Naive B cell (primary cell): ENCODE data around the gene VEZT. TPM values are rescaled to one million over a fixed set of nuclear protein-coding genes. Genes with fewer than 3 reads are reported as not detected.

Experiments
- ATAC-seq, 2 donors: fragments of 150-1000 bp; cut with Tn5 transposase; 2 replicates each; pipeline ENCODE4 v1.10.0; 2021; ENCODE audit warnings: low read depth in 2 of 2, mild to moderate bottlenecking in 2 of 2, moderate library complexity in 2 of 2
- DNase-seq: peaks from one replicate; pipeline ENCODE4 v3.0.0; 2022
- H3K27ac Mint-ChIP-seq, 6 donors: one replicate each; pipeline ENCODE4 v1.8.0; 2020 to 2022; ENCODE audit warnings: mild to moderate bottlenecking in 6 of 6, mixed read lengths in 6 of 6, moderate library complexity in 5 of 6, inconsistent platforms in 2 of 6
- H3K27me3 Mint-ChIP-seq, 3 donors: one replicate each; pipeline ENCODE4 v1.8.0; 2021 to 2022; ENCODE audit warnings: mixed read lengths in 3 of 3, mild to moderate bottlenecking in 1 of 3
- H3K36me3 Mint-ChIP-seq, 2 donors: one replicate each; pipeline ENCODE4 v1.8.0; 2020 to 2022; ENCODE audit warnings: mixed read lengths in 2 of 2, inconsistent platforms in 1 of 2, mild to moderate bottlenecking in 1 of 2
- H3K4me1 Mint-ChIP-seq, 3 donors: one replicate each; pipeline ENCODE4 v1.8.0; 2020 to 2022; ENCODE audit warnings: mixed read lengths in 3 of 3, inconsistent platforms in 1 of 3, mild to moderate bottlenecking in 1 of 3, moderate library complexity in 1 of 3
- H3K4me3 Mint-ChIP-seq, 8 donors: one replicate each; pipeline ENCODE4 v1.8.0; 2020 to 2022; ENCODE audit warnings: mild to moderate bottlenecking in 8 of 8, mixed read lengths in 8 of 8, moderate library complexity in 8 of 8, inconsistent platforms in 2 of 8
- H3K9me3 Mint-ChIP-seq, 7 donors: one replicate each; pipeline ENCODE4 v1.8.0; 2020 to 2022; ENCODE audit warnings: mixed read lengths in 7 of 7, mild to moderate bottlenecking in 5 of 7, inconsistent platforms in 2 of 7, moderate library complexity in 1 of 7
- polyA plus RNA-seq, 6 donors: library from polyadenylated mRNA; unstranded; fragments of 300-500 nt; fragmentation: Illumina TruSeq; gene quantifications; one replicate each; pipeline ENCODE4 v1.2.3, GENCODE V29; 2021; ENCODE audit warnings: low read depth in 6 of 6

The VEZT gene
- polyA plus RNA-seq: 10 to 100 TPM; 15.1 to 24.6 (median 20.6) TPM

GRCh38 chr12:95217377-95218149 lies at the start of gene VEZT, which contains the start of gene FGD6:
Gene VEZT, plus strand, starts transcription at chr12:95217807. Its CDS starts 44 bp downstream, at chr12:95217851.
Gene FGD6, minus strand, starts transcription at chr12:95217467. Its CDS starts 227 bp downstream, at chr12:95217240.
- peak; percentile 87 for ATAC-seq
- peak; percentile 98 for DNase-seq
- H3K4me1 Mint-ChIP-seq: peaks cover 21 to 40% (median 30%) of the 10 kb centered on the region in 3 donors
- H3K27ac Mint-ChIP-seq: peak within 1 kb of the TSS; percentile 87 to 99 (median 94)
- peaks cover 0 to 7% of the 10 kb centered on the region in 2 donors for H3K36me3 Mint-ChIP-seq
- no peaks in the 10 kb centered on the region for H3K9me3 Mint-ChIP-seq
- H3K4me3 Mint-ChIP-seq: peak within 1 kb of the TSS; percentile 92 to 100 (median 96)
- H3K27me3 Mint-ChIP-seq: no peaks in the 10 kb centered on the region

GRCh38 chr12:95168746-95169145 lies 48.9 kb upstream of the VEZT start:
- Mint-ChIP-seq H3K27ac (no peak overlapping the region), H3K36me3 (no peaks in the 10 kb centered on the region), H3K4me1 (no peaks in the 10 kb centered on the region), H3K27me3 (no peaks in the 10 kb centered on the region), H3K4me3 (no peak overlapping the region), H3K9me3 (no peaks in the 10 kb centered on the region)
- DNase-seq: no peak
- no peak for ATAC-seq

- Mint-ChIP-seq H3K4me1 (no peaks in the 10 kb centered on the region), H3K4me3 (no peak overlapping the region), H3K27me3 (no peaks in the 10 kb centered on the region), H3K27ac (peak overlapping the region in 1 of 6 donors; percentile 36), H3K9me3 (no peaks in the 10 kb centered on the region), H3K36me3 (no peaks in the 10 kb centered on the region)
- DNase-seq (no peak), ATAC-seq (no peak)
Measured at GRCh38 chr12:95169368-95169767, 48.2 kb upstream of the VEZT start.

GRCh38 chr12:95173392-95174251 lies 44.0 kb upstream of the VEZT start:
- no peaks in the 10 kb centered on the region for H3K9me3 Mint-ChIP-seq
- DNase-seq (no peak), ATAC-seq (no peak)
- H3K27ac Mint-ChIP-seq: no peak overlapping the region
- no peaks in the 10 kb centered on the region for H3K4me1 Mint-ChIP-seq
- no peaks in the 10 kb centered on the region for H3K27me3 Mint-ChIP-seq
- H3K4me3 Mint-ChIP-seq: no peak overlapping the region
- no peaks in the 10 kb centered on the region for H3K36me3 Mint-ChIP-seq

DNA sequence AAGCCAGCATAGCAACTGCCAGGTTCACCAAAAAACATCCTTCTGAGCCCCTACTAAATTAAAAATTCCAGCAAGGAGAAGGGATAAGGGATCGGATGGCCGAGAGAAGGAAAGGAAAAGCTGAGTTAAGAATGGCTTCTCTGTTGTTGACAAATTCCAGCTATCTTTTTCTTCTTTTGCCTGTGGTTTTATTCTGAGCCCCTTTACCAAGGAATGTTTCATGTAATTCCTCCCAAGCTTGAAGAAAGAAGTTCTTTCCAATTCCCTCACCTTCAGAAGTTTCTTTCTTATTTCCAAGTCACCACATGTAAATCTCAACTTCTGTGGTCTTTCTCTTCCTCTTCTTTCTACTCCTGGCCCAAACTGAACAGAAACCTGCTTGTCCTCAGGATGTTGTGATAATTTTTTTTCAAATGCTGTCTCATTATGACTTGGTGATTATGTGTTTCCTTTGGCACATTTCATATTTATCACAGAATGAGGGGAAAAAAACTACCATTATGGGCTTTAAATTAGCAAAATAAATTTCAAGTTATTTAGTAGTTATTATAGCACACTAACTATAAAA lies 40.3 kb upstream of the VEZT start:
- H3K36me3 Mint-ChIP-seq: no peaks in the 10 kb centered on the region
- H3K4me1 Mint-ChIP-seq: no peaks in the 10 kb centered on the region
- H3K4me3 Mint-ChIP-seq: no peak overlapping the region
- H3K27me3 Mint-ChIP-seq: no peaks in the 10 kb centered on the region
- no peak for DNase-seq
- no peak for ATAC-seq
- H3K9me3 Mint-ChIP-seq: no peaks in the 10 kb centered on the region
- H3K27ac Mint-ChIP-seq: peak overlapping the region in 1 of 6 donors; percentile 76

GRCh38 chr12:95178136-95178535 lies 39.5 kb upstream of the VEZT start:
- no peaks in the 10 kb centered on the region for H3K9me3 Mint-ChIP-seq
- no peak overlapping the region for H3K4me3 Mint-ChIP-seq
- no peaks in the 10 kb centered on the region for H3K4me1 Mint-ChIP-seq
- no peaks in the 10 kb centered on the region for H3K36me3 Mint-ChIP-seq
- ATAC-seq: no peak
- no peak overlapping the region for H3K27ac Mint-ChIP-seq
- DNase-seq: no peak
- H3K27me3 Mint-ChIP-seq: no peaks in the 10 kb centered on the region

- Mint-ChIP-seq H3K4me3 (no peak overlapping the region), H3K4me1 (no peaks in the 10 kb centered on the region)
- ATAC-seq: no peak
Measured at GRCh38 chr12:95179011-95179410, 38.6 kb upstream of the VEZT start.

DNA sequence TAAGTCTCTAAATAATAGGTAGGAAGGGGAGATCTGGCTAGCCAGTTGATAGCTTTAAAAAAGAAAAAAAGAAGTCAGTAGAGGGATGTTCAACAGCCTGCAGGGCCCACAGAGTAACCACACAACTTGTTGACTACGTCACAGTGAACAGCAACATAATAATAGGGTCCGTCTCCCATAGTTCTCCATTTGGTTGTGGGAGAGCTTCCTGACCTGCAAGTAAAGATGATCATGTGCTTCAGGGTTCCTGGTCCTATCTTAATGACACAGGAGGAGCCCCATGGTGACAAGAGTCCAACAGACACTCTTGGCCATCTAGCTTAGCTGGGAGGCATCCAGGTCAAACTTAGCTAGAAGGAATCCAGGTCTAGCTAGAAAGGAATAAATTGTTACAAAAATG lies 36.5 kb upstream of the VEZT start:
- no peaks in the 10 kb centered on the region for H3K27me3 Mint-ChIP-seq
- no peak overlapping the region for H3K27ac Mint-ChIP-seq
- H3K36me3 Mint-ChIP-seq: no peaks in the 10 kb centered on the region
- H3K9me3 Mint-ChIP-seq: no peaks in the 10 kb centered on the region
- DNase-seq: no peak
- H3K4me1 Mint-ChIP-seq: no peaks in the 10 kb centered on the region
- ATAC-seq: no peak
- no peak overlapping the region for H3K4me3 Mint-ChIP-seq

More at GRCh38 chr12:95179011-95179410, 38.6 kb upstream of the VEZT start:
- no peaks in the 10 kb centered on the region for H3K9me3 Mint-ChIP-seq
- no peaks in the 10 kb centered on the region for H3K27me3 Mint-ChIP-seq
- DNase-seq: no peak
- H3K27ac Mint-ChIP-seq: no peak overlapping the region
- no peaks in the 10 kb centered on the region for H3K36me3 Mint-ChIP-seq

DNA sequence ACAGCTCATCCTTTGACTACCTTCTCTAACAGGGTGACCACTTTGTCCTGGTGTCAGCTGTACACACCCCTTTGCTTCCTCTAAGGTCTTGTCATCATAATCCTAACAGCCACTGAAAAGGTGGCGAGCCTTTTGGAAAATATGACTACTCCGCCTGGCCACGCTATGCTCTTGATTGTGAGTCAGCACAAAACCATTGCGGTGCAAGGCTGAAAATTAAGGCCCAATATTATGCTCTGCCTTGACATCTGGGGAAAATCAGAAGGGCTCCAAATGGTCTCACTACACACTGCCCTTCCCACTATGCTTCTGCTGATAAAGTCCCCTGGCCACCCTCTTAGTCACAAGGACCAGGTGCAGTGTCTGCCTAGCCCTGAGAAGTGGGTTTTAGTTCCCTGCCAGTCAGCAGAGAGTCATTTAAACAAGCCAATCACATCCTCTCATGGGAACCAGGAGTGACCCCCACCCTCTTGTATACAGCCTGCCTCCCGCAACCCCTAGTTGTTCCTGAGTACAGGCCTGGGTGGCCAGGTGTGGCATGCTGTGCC lies 34.7 kb upstream of the VEZT start:
- ATAC-seq (no peak), DNase-seq (no peak)
- Mint-ChIP-seq H3K4me1 (no peaks in the 10 kb centered on the region), H3K4me3 (no peak overlapping the region), H3K36me3 (no peaks in the 10 kb centered on the region), H3K27me3 (no peaks in the 10 kb centered on the region), H3K27ac (peak overlapping the region in 2 of 6 donors; percentile 63 to 69), H3K9me3 (no peaks in the 10 kb centered on the region)

- Mint-ChIP-seq H3K4me1 (no peaks in the 10 kb centered on the region), H3K27ac (no peak overlapping the region), H3K9me3 (no peaks in the 10 kb centered on the region), H3K4me3 (no peak overlapping the region), H3K36me3 (no peaks in the 10 kb centered on the region), H3K27me3 (no peaks in the 10 kb centered on the region)
- DNase-seq: no peak
- ATAC-seq: no peak
Measured at GRCh38 chr12:95184121-95184520, 33.5 kb upstream of the VEZT start.

DNA sequence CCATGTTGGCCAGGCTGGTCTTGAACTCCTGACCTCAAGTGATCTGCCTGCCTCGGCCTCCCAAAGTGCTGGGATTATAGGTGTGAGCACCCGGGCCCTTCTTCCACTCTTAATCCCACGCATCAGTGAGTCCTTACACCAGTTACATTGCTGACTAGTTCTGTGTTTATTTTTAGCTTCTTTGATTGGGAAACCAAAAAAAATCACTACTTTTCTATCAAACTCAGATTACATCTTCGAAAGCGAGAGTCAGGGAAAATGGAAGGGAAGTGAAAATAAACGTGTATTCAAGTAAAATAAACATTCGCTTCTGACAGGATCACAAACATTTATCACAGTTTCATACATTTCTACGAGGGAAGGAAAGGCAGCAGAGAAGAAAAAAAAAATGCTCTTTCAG lies 32.5 kb upstream of the VEZT start:
- no peaks in the 10 kb centered on the region for H3K36me3 Mint-ChIP-seq
- no peak overlapping the region for H3K27ac Mint-ChIP-seq
- no peaks in the 10 kb centered on the region for H3K4me1 Mint-ChIP-seq
- H3K9me3 Mint-ChIP-seq: no peaks in the 10 kb centered on the region
- H3K4me3 Mint-ChIP-seq: no peak overlapping the region
- ATAC-seq: no peak
- no peaks in the 10 kb centered on the region for H3K27me3 Mint-ChIP-seq
- DNase-seq: no peak

DNA sequence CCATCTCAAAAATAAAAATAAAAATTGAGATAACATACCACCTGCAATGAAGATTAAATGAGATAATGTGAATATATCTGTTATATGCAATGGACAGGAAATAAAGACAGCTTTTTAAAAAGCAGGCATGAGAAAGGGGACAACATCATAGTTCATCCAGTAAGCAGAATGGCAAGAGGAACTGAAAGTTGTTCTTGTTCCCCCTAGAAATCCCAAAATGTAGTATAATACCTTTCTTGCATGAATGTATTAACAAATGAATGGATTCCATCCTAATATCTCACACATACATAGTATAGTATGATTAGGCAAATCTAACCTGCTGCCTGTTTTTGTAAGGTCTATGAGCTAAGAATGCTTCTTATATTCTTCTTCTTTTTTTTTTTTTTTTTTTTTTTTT lies 31.8 kb upstream of the VEZT start:
- Mint-ChIP-seq H3K27ac (no peak overlapping the region), H3K36me3 (no peaks in the 10 kb centered on the region), H3K4me1 (no peaks in the 10 kb centered on the region), H3K9me3 (no peaks in the 10 kb centered on the region), H3K27me3 (no peaks in the 10 kb centered on the region), H3K4me3 (no peak overlapping the region)
- ATAC-seq: no peak
- no peak for DNase-seq

DNA sequence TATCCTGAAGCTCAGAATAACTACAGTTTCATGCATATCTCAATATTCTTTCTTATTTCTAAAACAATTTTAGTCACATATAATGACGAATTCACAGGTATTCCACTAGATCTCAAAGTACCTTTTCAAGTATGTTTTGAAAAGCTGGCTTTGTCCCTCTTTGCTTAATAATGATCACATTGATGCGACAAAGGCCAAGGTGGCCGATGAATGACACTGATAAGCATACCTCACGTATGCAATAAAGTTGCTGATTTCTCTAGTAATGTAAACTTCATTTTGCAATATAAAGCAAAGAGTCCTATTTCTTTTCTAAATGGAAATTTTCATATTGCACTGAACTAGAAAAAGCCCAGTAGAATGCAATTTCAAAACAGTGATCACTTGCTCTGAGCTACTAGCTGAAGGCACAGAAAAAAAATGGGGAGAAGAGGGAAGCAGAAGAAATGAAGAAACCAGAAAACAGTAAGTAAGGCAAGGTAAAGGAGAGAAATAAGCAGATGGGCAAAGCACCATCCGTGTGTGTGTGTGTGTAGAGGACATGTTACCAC lies 29.7 kb upstream of the VEZT start:
- Mint-ChIP-seq H3K36me3 (no peaks in the 10 kb centered on the region), H3K27ac (no peak overlapping the region), H3K4me1 (no peaks in the 10 kb centered on the region), H3K4me3 (no peak overlapping the region), H3K27me3 (no peaks in the 10 kb centered on the region), H3K9me3 (peaks cover 0 to 2% (median 0%) of the 10 kb centered on the region in 7 donors)
- DNase-seq (no peak), ATAC-seq (no peak)
